Transverse colon (tissue), 4 donors: Measurements from ENCODE around the gene EPS8.

ENCODE experiments used
- EP300 ChIP-seq: sonication (generic); formaldehyde crosslinking; IDR thresholded peaks from one replicate; pipeline ENCODE4 v1.6.1; 2017; ENCODE audit warnings: antibody characterized with exemption, low read depth
- POLR2A ChIP-seq: fragments of 450-650 bp; IDR thresholded peaks from one replicate; pipeline ENCODE4 v1.6.1; 2016; ENCODE audit warnings: antibody characterized with exemption, mild to moderate bottlenecking, moderate library complexity
- POLR2AphosphoS5 ChIP-seq, 3 donors: sonication (generic); formaldehyde crosslinking; IDR thresholded peaks; one replicate each; pipeline ENCODE4 v1.6.1; 2016; ENCODE audit warnings: antibody characterized with exemption in 3 of 3
- TF ChIP-seq, protein P1 (sequence below), 5 experiments: fragments of 200-600 bp in 3 of 5; fragments of 450-650 bp in 2 of 5; sonication (generic) in 3 of 5; IDR thresholded peaks; 1 replicate in 2 of 5; 2 replicates in 3 of 5; pipeline ENCODE4 v1.5.1; 2016 to 2017; ENCODE audit warnings: antibody characterized with exemption in 5 of 5, inconsistent platforms in 3 of 5, mild to moderate bottlenecking in 2 of 5, moderate library complexity in 1 of 5

DNA sequence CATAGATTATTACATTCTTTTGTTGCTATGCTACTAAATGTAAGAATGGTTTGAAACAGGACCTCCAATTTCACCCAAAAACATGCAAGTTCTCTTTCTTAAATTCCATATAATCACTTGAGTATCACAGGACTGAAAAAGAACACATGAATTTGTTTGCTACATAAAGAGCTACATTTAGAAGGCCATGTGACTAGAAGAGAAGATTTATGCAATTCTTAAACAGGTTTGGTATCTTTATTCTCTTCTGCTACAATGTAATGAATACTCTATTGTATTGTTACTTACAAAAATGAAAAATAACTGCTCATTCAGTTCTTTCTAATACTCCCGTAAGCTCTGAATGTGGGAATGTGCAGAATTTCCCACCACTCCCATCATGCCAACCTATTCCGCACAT lies 9.3 kb downstream of the EPS8 start:
- TF ChIP-seq, protein P1, sequence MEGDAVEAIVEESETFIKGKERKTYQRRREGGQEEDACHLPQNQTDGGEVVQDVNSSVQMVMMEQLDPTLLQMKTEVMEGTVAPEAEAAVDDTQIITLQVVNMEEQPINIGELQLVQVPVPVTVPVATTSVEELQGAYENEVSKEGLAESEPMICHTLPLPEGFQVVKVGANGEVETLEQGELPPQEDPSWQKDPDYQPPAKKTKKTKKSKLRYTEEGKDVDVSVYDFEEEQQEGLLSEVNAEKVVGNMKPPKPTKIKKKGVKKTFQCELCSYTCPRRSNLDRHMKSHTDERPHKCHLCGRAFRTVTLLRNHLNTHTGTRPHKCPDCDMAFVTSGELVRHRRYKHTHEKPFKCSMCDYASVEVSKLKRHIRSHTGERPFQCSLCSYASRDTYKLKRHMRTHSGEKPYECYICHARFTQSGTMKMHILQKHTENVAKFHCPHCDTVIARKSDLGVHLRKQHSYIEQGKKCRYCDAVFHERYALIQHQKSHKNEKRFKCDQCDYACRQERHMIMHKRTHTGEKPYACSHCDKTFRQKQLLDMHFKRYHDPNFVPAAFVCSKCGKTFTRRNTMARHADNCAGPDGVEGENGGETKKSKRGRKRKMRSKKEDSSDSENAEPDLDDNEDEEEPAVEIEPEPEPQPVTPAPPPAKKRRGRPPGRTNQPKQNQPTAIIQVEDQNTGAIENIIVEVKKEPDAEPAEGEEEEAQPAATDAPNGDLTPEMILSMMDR (IDR thresholded peaks at IDR 0.05) = no peak
- TF ChIP-seq POLR2A (no peak), EP300 (no peak), POLR2AphosphoS5 (IDR thresholded peaks at IDR 0.05) (no peak)
